GM19455 (cell line): ENCODE measurements around the gene C14orf119.
"Not testable (repeated sequence)": the region's sequence is repeated elsewhere in the genome, so short reads cannot be mapped to it uniquely, and the experiment has no call there.

Experiments used
- ATAC-seq: cut with Tn5 transposase; IDR thresholded peaks from one replicate; pipeline ENCODE4 v1.9.1; 2021; ENCODE audit not compliant: unreplicated experiment

C14orf119 gene

GRCh38 chr14:23107620-23108019, 12.3 kb downstream of the C14orf119 start:
- ATAC-seq, result not testable (repeated sequence)

GRCh38 chr14:23108169-23108568, 12.9 kb downstream of the C14orf119 start:
- not testable (repeated sequence) for ATAC-seq

GRCh38 chr14:23109769-23110168, 14.5 kb downstream of the C14orf119 start:
- ATAC-seq, result no peak

DNA sequence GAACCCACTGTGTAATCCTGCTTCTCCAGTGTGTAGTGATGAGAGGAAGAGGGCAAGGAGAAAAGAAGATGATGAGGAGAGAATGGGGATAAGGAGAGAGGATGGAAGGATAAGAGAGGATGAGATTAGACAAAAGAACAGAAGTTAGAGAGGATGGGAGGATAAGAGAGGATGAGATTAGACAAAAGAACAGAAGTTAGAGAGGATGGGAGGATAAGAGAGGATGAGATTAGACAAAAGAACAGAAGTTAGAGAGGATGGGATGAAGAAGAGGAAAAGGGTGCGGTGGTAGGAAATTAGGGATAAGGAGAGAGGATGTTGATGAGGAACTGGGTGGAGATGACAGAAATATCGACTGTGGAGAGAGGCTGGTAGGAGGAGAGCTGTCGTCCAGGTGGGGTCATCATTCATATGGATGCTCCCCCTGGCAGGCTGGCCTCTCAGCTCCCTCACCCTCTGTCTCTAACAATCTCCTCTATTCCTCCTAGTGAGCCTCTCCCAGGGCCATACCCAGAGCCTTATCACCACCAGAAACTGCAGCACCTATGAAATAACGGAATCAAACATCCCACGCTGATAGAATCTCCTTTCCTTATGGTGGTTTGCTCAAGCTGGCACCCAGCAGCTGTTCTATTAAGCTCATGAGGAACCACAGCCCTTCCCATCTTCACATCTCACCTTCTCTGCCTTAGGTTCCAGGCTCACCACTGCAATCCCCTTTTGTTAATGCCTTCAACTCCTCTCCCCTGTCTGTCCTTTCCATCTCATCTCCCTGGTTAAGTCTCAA, 15.5 kb downstream of the C14orf119 start:
- ATAC-seq, result no peak

DNA sequence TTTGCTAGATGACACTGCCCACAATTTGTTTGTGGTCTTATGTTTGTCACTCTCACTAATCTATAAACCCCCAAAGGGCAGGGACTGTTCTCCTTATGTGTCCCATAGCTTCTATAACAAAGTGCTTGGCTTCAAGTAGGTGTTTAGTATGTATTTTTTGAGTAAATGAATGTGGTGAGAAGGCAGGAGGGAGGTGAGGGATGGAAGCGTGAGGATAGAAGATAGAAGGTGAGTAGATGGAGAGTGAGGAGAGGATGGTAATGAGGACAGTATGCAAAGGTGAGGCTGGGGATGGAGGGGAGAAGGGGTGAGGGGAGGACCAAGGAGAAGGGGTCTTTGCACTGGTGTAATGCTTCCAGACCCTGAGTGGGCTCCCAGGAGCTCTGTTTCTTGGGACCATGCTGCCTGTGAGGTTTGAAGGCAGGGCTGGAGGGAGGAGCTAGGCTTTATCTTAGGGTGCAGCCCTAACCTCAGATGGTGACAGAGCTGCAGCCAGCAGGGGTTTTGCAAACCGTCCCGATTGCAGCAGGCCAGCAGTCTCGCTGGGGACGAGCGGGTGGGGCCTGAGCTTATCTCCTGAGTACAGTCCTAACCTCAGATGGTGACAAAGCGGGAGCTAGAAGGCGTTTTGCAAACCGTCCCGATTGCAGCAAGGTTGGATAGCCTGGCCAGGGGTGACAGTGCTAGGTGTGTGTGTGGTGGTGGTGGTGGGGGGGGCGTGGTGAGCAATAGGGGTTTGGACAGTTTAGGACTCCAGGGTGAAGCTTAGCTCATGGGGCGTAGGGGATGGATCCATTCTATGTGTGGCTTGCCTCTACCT, 17.3 kb downstream of the C14orf119 start:
- ATAC-seq, result no peak

- no peak for ATAC-seq
Observed at GRCh38 chr14:23113431-23114119, 18.3 kb downstream of the C14orf119 start.

GRCh38 chr14:23114120-23114458, 18.8 kb downstream of the C14orf119 start:
- no peak for ATAC-seq

GRCh38 chr14:23114669-23115038, 19.3 kb downstream of the C14orf119 start:
- no peak for ATAC-seq

DNA sequence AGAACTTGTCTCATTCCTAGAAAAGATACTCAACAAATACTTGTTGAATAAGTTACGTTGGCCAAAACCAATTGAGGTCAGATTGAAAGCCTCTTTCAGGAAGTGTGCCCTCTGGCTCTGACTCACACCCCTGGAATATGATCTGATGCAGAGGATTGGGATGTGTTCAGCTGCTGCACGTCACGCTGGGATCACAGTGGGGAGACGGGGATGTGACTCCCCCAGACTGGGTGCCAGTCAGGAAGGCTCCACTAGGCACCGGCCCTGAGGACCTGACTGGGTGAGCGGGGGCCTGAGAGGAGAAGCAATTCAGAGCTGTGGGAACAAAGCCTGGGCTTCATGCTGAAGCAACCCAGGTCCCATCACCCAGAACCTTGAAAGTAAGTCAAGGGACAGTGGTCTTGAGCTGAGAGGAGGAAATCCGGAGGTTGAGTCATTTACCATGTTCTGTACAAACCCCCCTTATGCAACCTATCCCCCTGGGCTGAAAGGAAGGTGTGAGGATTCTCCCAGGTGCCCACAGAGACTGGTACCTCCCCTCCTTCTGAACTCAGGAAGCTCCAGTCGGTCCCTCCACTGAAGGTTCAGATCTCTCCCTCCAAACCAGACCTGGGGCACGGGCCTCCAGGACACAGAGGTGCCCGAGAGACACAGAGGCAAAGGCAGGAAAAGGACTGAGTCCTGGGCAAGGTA, 19.9 kb downstream of the C14orf119 start:
- no peak for ATAC-seq

- no peak for ATAC-seq
Observed at GRCh38 chr14:23115918-23116317, 20.6 kb downstream of the C14orf119 start.

DNA sequence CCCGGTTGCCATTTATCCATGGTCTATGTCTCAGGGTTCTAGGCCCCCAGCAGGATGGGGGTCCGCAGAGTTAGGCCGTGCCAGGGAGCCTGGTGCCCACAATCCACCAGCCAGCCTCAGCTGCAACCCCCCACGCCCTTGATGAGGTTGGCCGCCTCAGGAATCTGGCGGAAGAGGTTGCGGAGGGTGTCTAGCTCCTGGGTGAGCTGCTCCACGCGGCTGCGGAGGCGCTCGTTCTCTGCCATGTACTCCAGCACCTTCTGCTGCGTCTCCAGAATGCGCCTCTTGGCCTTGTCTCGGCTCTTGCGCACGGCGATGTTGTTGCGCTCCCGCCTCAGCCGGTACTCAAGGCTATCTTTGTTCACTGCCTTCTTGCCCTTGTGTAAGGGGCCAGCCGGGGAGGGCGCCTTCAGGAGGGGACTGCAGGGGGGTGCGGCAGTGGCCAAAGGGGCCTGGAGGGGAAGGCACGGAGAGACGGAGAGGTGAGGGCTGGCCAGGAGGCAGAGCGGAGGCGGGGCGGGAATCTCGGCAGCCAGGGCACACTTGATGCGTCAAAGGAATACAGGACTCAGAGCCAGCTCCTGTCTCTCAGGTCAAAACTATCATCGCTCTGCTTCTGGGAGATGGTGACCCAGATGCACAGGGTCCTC, 22.2 kb downstream of the C14orf119 start:
- ATAC-seq, result no peak

DNA sequence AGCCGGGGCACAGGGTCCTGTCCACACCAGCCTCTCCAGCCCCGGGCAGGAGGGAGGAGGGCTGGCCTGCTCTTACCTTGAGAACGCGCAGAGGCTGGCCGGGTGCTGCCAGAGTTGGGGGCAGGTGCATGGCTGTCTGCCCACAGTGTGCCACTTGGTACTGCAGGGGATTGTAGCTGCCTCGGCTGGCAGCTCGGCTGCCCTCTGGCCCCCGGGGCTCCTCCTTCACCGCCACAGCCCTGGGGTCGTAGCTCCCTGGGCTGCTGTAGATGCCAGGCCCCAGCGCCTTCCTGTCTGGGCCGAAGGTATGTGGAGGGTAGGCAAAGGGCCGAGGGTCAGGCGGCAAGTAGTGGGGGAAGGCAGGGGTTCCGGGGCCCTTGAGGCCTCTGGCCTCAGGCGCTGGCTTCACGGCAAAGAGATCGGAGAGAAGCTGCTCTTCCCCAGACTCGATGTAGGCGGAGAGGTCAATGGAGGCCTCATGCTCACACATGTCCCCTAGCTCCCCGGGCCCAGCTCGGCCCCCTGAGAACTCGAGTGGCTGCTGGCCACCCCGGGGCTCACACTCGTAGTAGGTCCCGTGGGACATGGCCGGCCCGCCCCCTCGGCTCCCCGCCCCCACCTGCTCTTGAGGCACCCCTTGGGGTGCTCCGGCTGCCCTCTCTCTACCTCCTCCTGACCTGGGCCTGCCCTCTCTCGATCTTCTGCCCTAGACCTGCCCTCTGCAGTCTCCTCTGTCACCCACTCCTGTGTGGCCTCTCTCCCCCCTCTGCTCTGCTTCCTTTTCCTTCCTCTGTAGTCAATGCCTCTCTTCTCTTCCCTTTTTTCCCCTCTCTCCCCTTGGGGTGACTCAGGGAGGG, 23.4 kb downstream of the C14orf119 start, which contains the start of gene CEBPE:
CEBPE (minus strand) TSS at position 750 of the 857 bp plus-strand sequence; CDS start at position 586, 164 bp downstream.
- ATAC-seq, result no peak

DNA sequence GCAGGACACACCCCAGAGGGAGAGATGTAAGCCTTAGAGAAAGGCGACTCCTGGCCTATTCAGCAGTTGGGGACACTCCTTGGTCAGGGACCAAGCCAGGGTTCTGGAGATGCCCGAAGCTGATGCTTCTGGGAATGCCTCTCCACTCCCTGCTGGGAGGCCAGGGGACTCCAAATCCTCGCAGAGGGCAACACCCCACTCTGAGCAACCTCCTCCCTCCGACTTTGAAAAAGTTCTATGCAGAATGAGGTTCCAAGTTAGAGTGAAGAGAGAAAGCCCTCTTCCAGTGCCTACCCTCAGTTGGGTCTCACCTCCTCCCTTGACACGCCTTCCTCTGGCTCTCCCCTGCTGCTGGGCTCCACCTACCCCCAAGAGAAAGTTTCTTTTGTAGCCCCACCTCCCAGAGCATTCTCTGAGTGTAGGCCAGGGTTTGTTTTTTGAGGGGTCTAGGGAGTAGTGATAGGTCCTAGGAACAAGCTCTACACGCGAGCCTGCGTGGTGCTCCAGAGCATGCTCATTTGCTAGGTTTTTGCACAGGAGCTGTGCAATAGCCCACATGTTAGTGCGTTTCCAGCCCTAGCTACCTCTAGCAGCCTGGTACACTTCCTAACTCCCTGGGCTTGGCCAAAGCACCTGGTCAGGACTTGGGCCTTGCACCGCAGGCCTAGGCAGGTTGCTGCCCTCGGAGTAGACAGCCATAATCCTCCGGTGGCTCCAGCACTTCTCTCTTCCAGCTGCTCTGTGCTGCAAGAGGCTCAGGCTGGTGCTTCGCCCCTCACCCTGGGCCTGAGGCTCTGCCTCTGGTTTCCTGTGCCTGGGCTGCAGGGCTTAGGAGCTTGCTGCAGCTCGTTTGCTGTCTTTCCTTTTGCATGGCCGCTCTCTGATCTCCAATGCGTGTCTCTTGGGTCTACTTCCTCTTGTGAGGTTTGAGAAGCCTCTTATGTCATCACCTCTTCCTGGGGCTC, 24.3 kb downstream of the C14orf119 start:
- no peak for ATAC-seq

DNA sequence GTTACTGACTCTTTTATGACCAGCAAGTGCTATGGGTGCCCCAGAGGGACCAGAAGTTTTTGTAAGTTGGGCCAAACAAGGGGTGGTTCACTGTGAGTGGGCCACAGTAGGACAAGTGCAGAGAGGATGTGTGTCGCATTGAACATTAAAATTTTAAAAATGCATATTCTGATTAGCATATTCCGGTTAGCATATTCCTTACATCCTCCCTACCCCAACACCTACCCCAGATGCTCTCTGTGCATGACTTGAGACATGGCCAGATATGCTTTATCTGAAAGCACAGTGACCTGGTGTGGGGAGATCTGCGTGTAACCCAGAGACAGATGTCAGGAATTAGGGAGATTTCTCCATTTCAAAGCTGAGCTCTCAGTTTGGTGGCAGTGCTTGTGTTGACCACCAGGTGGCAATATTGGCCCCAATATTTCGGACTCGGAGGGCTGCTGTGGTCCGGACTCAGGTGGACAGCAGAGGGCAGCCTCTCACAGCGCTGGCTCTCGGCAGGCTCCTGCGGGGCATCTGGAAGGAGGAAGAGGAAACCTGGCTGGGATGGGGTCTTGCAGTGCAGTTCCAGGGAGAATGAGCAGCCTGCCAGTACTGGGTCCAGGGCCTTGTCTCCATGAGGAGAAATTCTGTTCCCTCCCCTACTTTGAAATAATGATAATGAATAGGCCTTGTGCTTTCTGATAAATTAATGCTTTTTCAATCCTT, 25.4 kb downstream of the C14orf119 start:
- peak; percentile 82 for ATAC-seq

- ATAC-seq, result no peak
Observed at GRCh38 chr14:23121361-23121771, 26.1 kb downstream of the C14orf119 start.

- no peak for ATAC-seq
Observed at GRCh38 chr14:23122086-23122485, 26.8 kb downstream of the C14orf119 start.

DNA sequence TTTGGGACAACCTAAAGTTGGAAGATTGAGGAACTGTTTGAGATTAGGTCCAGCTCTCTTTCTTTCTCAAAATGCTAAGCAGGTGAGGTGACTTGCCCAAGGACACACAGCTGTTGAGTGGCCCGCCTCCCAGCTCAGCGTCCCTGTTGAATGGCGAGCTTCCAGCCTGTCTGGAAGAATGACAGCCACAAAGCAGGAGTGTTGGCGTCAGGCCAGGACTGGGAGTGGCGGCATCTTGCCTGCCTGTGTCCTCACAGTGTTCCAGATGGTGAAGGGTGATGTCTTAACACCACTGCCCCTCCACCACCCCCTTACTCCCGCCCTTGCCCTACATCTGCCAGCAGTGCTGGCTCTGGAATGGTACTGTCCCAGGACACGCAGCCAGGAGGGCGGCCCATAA, 28.1 kb downstream of the C14orf119 start:
- ATAC-seq, result no peak
